Activated CD8-positive, alpha-beta T cell treated with anti-CD3 and anti-CD28 coated beads, Interleukin-2, amount 10 ng/mL, durations not matched to agents 7 days and 5 days (primary cell): Measurements from ENCODE around the gene SMCR8. TPM values are rescaled to one million over a fixed set of nuclear protein-coding genes. Genes with fewer than 3 reads are reported as not detected.

Source experiments
- ATAC-seq: fragments of 150-1000 bp; cut with Tn5 transposase; one replicate; pipeline ENCODE4 v1.10.0; 2021; ENCODE audit warnings: moderate library complexity
- CTCF ChIA-PET: fragments of 350-600 bp; sonication (Branson Sonifier 250); formaldehyde crosslinking; loops from one replicate; lab custom pipeline; 2021; ENCODE audit warnings: antibody characterized with exemption; lab: Charles Lee
- POLR2A ChIA-PET: fragments of 350-600 bp; sonication (Branson Sonifier 250); formaldehyde crosslinking; loops from one replicate; lab custom pipeline; 2021; ENCODE audit warnings: antibody characterized with exemption; lab: Charles Lee
- DNase-seq: peaks from one replicate; pipeline ENCODE4 v3.0.0-alpha.2; 2020
- H3K27ac Mint-ChIP-seq: one replicate; pipeline ENCODE4 v1.8.0; 2021; ENCODE audit warnings: mild to moderate bottlenecking, mixed read lengths
- H3K27me3 Mint-ChIP-seq: one replicate; pipeline ENCODE4 v1.8.0; 2021; ENCODE audit warnings: low read depth, mixed read lengths
- H3K36me3 Mint-ChIP-seq: one replicate; pipeline ENCODE4 v1.8.0; 2021; ENCODE audit warnings: low read depth, mixed read lengths
- H3K4me1 Mint-ChIP-seq: one replicate; pipeline ENCODE4 v1.8.0; 2021; ENCODE audit warnings: low read depth, mixed read lengths
- H3K4me3 Mint-ChIP-seq: one replicate; pipeline ENCODE4 v1.8.0; 2021; ENCODE audit warnings: mild to moderate bottlenecking, mixed read lengths
- H3K9me3 Mint-ChIP-seq: one replicate; pipeline ENCODE4 v1.8.0; 2022; ENCODE audit warnings: mixed read lengths; ENCODE audit not compliant: insufficient read depth
- total RNA-seq, 2 experiments: library from RNA; stranded (reverse); gene quantifications; one replicate each; pipeline ENCODE4 v1.2.3, GENCODE V29; 2021

SMCR8 gene
- total RNA-seq, 2 experiments from 2014 or later: 23.7 TPM

DNA sequence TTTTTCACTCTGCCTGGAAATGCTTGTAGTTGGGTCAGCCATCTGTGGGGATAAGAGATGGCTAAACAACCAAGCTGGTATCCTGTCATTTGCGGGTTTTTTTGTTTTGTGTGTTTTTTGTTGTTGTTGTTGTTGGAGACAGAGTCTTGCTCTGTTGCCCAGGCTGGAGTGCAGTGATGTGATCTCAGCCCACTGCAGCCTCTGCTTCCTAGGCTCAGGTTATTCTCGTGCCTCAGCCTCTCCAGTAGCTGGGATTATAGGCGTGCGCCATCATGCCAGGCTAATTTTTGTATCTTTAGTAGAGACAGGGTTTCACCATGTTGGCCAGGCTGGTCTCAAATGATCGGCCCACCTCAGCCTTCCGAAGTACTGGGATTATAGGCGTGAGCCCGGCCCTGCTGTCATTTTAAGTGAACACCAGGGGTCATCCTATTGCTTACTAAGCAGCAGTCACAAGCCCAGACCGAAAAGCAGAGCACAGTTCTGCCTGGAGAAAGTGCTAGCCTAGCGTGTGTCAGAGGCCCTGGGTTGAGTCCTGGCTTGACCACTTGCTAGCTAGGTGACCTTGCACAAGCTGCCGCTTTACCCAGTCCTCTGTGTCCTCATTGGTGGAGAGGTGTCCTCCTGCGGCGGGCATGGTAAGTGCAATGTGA is 4.6 kb downstream of the SMCR8 start:
- Mint-ChIP-seq H3K4me1 (peaks cover 52% of the 10 kb centered on the region), H3K9me3 (no peaks in the 10 kb centered on the region), H3K36me3 (peaks cover 53% of the 10 kb centered on the region), H3K27me3 (no peaks in the 10 kb centered on the region), H3K4me3 (peak overlapping the region; percentile 8), H3K27ac (peak overlapping the region; percentile 20)
- CTCF ChIA-PET: interaction anchor here (0.9 to 1.0 kb wide), 2 partner anchors 13 to 34 kb away, joined by 4 read pairs; no protein-coding TSS in a partner anchor
- POLR2A ChIA-PET: no interaction called here
- ATAC-seq: no peak
- DNase-seq: peak; percentile 41

DNA sequence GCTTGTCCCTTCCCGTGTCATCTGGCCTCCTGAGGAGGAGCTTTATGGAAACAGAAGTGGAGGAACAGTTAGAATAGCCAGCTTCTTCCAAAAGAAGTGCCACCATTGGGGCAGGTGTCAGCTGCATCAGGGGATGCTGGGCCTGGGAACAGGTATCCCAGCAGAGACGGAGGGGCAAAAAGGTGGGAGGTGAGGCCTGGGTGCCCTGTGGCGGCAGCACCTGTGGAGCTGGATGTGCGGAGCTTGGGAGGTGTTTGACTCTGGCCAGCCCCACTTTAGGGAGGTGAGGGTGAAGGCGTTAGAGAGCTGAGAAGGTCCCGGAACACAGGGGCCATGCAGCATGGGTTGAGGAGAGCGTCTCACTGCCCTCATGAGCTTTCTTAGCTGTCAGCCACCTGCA is 5.2 kb downstream of the SMCR8 start:
- ChIA-PET POLR2A (no interaction called here), CTCF (interaction anchor here (0.9 to 1.0 kb wide), 3 partner anchors 12 to 33 kb away, joined by 3 to 4 read pairs (median 4); no protein-coding TSS in a partner anchor)
- DNase-seq (no peak), ATAC-seq (no peak)
- no peaks in the 10 kb centered on the region for H3K27me3 Mint-ChIP-seq
- H3K27ac Mint-ChIP-seq: no peak overlapping the region
- H3K4me3 Mint-ChIP-seq: no peak overlapping the region
- no peaks in the 10 kb centered on the region for H3K9me3 Mint-ChIP-seq
- peaks cover 58% of the 10 kb centered on the region for H3K36me3 Mint-ChIP-seq
- peaks cover 52% of the 10 kb centered on the region for H3K4me1 Mint-ChIP-seq

DNA sequence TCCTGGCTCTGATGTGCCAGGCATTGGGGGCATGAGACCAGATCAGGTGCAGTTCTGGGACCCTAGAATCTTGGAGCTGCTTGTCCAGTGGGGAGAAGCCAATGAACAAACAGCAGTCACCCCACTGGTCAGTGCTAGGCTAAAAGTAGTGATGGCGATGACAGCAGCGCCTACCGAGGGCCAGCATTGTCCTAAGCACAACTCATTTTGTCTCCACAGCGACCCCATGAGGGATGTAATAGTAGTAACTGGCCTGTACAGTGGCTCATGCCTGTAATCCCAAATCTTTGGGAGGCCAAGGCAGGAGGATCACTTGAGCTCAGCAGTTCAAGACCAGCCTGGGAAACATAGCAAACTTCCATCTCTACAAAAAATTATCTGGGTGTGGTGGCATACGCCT is 6.2 kb downstream of the SMCR8 start:
- ATAC-seq (no peak), DNase-seq (no peak)
- no peak overlapping the region for H3K27ac Mint-ChIP-seq
- no peaks in the 10 kb centered on the region for H3K9me3 Mint-ChIP-seq
- ChIA-PET CTCF (interaction anchor here (0.9 kb wide), 1 partner anchor 15 kb away, joined by 3 read pairs; no protein-coding TSS in a partner anchor), POLR2A (no interaction called here)
- no peak overlapping the region for H3K4me3 Mint-ChIP-seq
- no peaks in the 10 kb centered on the region for H3K27me3 Mint-ChIP-seq
- peaks cover 44% of the 10 kb centered on the region for H3K4me1 Mint-ChIP-seq
- H3K36me3 Mint-ChIP-seq: peaks cover 55% of the 10 kb centered on the region

DNA sequence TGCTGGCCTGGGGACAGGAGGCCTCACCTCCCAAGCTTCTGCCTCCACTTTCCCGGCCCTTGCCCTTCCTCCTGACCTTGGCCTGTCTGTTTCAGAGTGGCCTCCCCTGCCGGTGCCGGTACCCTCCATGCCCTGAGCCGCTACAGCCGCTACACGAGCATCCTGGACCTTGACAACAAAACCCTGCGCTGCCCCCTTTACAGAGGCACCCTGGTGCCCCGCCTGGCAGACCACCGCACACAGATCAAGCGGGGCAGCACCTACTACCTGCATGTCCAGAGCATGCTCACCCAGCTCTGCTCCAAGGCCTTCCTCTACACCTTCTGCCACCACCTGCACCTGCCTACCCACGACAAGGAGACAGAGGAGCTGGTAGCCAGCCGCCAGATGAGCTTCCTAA is 7.4 kb downstream of the SMCR8 start:
- DNase-seq: no peak
- Mint-ChIP-seq H3K4me3 (no peak overlapping the region), H3K9me3 (no peaks in the 10 kb centered on the region), H3K4me1 (peaks cover 32% of the 10 kb centered on the region), H3K36me3 (peaks cover 50% of the 10 kb centered on the region), H3K27me3 (no peaks in the 10 kb centered on the region), H3K27ac (peak overlapping the region; percentile 6)
- ChIA-PET POLR2A (no interaction called here), CTCF (no interaction called here)
- ATAC-seq: no peak

DNA sequence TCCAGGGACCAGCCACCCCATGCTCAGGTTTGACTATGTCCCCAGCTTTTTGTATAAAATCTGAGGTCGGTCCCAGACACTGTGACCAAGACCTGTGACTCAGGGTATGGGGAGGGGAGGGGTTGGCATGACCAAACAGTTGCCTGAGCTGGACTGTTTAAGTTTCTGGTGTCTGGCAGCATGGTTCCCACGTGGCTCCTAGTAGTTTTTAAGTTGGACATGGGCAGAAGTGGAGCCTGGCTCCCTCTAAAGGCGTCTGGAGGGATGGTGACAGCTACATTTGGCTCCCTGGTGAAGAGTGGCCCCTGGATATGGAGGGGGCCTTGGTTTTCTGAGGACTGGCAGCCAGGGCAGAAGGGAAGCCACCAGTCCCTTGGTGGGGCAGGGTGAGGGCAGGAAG is 7.9 kb downstream of the SMCR8 start:
- Mint-ChIP-seq H3K36me3 (peaks cover 48% of the 10 kb centered on the region), H3K27ac (peak overlapping the region; percentile 39), H3K4me1 (peaks cover 27% of the 10 kb centered on the region), H3K27me3 (no peaks in the 10 kb centered on the region), H3K4me3 (no peak overlapping the region), H3K9me3 (no peaks in the 10 kb centered on the region)
- ATAC-seq (no peak), DNase-seq (no peak)
- ChIA-PET POLR2A (no interaction called here), CTCF (no interaction called here)

DNA sequence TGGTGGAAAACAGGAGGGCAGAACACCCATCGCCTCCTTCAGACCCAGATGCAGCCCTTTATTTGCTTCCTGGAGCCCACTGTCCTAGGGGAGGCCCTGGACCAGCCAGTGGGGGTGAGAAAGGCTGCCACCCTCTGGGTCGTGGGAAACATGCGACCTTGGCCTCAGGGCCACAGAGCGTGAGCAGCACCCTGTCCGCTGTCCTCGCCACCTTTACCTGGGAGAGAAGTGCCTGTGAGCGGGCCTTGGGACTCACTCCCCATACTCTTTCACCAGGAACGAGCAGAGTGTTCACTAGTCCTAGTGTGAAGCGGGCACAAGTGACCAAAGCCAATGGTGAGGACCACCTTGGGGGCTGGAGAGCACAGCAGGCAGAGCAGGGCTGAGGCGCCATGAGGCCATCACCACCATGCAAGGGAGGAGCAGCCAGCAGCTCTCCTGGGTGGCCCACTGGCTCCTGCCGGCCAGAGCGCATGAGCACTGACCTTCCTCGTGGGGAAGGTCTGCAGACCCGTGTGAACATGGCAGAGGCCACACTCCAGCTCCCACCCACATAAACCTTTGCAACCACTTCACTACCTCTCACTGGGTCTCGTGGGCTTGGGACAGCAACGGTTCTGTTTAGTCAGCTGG is 8.5 kb downstream of the SMCR8 start:
- ChIA-PET POLR2A (no interaction called here), CTCF (no interaction called here)

DNA sequence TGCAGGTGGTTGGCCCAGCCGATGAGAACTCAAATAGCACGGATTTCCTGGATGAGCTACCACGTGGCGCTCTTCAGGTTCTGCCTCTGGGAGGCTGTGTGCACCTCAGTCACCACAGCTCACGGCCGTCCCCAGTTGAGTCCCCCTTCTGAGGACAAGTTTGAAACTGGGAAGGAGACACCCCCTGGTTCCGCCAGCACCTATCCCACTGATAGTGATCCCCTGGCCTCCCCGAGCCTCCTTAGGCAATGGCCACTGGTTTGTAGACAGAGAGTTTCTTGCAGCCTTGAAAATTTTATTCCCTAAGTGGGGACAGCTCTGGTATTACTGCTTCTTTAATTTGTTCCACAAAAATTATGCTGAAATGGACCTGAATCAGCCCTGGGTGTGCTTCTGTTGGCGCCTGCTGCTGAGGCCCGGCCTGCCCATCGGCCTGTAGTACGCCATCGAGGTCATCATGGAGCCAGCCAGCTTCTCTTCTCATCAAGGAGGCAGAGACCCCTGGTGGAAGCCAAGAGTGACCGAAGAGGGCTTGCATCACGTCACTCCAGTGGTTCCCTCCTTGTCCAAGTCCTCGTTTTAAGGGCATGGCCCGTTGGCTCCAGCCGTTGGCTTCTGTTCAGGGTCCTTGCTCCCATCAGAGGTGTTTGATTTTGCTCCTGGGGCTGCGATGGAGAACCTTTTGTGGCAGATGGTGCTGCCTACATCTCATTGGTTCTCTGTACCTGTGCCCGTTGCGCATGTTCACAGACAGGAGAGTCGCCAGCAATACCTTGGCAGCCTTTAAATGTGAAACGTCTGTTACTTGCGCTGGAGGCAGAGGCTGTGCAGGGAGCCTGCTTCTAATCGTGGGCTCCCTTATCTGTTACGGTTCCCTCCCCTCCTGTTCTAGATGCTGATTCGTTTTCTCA is 9.3 kb downstream of the SMCR8 start:
- H3K27me3 Mint-ChIP-seq: no peaks in the 10 kb centered on the region
- peaks cover 15% of the 10 kb centered on the region for H3K4me1 Mint-ChIP-seq
- ATAC-seq (no peak), DNase-seq (no peak)
- H3K36me3 Mint-ChIP-seq: peaks cover 50% of the 10 kb centered on the region
- peak overlapping the region; percentile 3 for H3K27ac Mint-ChIP-seq
- H3K9me3 Mint-ChIP-seq: no peaks in the 10 kb centered on the region
- POLR2A ChIA-PET: no interaction called here
- CTCF ChIA-PET: no interaction called here
- H3K4me3 Mint-ChIP-seq: no peak overlapping the region

More for the DNA sequence above, 8.5 kb downstream of the SMCR8 start:
- H3K4me1 Mint-ChIP-seq: peaks cover 23% of the 10 kb centered on the region
- no peak for ATAC-seq
- no peaks in the 10 kb centered on the region for H3K9me3 Mint-ChIP-seq
- no peak overlapping the region for H3K4me3 Mint-ChIP-seq
- H3K27ac Mint-ChIP-seq: no peak overlapping the region
- DNase-seq: no peak
- H3K27me3 Mint-ChIP-seq: no peaks in the 10 kb centered on the region
- peaks cover 50% of the 10 kb centered on the region for H3K36me3 Mint-ChIP-seq

DNA sequence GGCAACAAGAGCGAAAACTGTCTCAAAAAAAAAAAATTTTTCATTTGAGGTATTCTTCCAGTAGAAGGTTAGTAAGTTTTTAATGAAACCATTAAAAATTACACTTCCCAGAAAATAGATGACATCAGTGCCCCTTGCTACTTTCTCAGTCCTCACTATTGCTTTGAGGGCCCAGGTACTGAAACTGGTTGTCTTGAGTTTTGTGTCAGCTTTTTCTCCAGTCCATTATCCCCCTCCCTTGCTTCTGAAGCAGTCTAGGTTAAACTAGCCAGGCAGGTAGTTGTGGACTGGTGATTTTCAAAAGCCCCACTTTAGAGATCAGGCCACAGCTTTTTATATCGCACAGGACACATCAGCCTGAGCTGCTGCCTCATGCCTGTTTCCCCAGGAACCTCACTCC is 10.9 kb downstream of the SMCR8 start:
- no peak for DNase-seq
- ChIA-PET CTCF (no interaction called here), POLR2A (no interaction called here)
- H3K36me3 Mint-ChIP-seq: peaks cover 53% of the 10 kb centered on the region
- H3K27ac Mint-ChIP-seq: no peak overlapping the region
- no peaks in the 10 kb centered on the region for H3K9me3 Mint-ChIP-seq
- no peak overlapping the region for H3K4me3 Mint-ChIP-seq
- no peaks in the 10 kb centered on the region for H3K27me3 Mint-ChIP-seq
- H3K4me1 Mint-ChIP-seq: peaks cover 3% of the 10 kb centered on the region
- ATAC-seq: no peak

DNA sequence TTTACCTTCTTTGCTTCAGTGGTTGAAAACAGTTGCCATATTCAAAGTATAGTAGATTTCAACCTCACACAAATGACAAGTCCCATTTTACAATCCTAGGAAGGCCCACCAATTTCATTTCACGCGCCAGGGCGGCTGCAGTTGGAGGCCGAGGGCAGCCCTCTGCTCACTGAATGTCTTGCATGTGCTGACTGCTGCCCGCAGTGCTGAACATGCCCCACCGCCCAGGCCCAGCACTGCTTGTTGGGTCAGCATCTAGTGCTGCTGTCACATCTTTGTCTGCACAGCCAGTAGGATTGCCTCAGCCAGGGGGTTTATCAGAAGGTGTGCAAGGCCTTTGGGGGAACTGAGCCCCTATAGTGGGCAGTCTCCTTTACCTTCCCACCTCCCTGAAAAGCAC is 11.5 kb downstream of the SMCR8 start:
- Mint-ChIP-seq H3K9me3 (no peaks in the 10 kb centered on the region), H3K4me3 (no peak overlapping the region), H3K36me3 (peaks cover 54% of the 10 kb centered on the region), H3K27me3 (no peaks in the 10 kb centered on the region), H3K4me1 (peaks cover 8% of the 10 kb centered on the region), H3K27ac (no peak overlapping the region)
- DNase-seq: no peak
- ChIA-PET POLR2A (no interaction called here), CTCF (no interaction called here)
- no peak for ATAC-seq

DNA sequence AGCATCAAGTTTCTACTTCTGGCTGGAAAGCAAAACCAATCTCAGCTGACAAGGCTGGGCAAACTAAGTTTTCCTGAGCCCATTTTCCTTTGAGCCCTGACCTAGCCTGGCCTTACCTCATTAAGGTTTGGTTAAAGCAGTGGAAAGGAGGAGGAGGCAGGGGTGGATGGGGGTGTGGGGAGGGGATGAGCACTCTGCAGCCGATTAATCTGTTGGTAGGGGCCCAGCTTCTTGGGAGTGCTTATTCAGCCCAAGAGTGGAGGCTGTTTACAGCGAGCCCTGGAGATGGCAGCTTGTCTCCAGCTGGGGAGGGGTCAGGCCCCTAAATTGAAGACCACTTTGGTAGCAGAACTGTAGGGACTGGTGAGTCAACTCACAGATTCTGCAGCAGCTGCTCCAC is 12.0 kb downstream of the SMCR8 start:
- CTCF ChIA-PET: no interaction called here
- no peak for DNase-seq
- Mint-ChIP-seq H3K36me3 (peaks cover 60% of the 10 kb centered on the region), H3K4me1 (peaks cover 13% of the 10 kb centered on the region), H3K4me3 (no peak overlapping the region), H3K27me3 (no peaks in the 10 kb centered on the region), H3K27ac (no peak overlapping the region), H3K9me3 (no peaks in the 10 kb centered on the region)
- POLR2A ChIA-PET: no interaction called here
- no peak for ATAC-seq

DNA sequence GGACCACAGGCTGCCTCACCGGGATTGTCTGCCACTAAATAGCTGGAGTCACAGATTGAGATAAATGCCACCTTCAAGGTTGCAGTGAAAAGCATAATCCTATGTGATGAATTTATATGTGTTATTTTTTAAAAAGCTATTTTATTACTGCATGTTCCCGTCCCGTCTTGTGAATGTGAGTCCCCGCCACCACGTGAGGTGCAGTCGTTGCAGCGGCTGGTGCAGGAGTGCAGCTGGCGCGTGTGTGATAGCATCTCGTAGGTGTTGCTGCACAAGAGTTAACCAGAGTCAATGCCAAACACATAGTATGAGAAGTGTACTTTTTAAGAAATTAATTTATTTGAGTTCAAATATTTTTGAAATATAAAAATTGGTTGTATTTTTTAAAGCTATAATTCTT is 12.5 kb downstream of the SMCR8 start:
- Mint-ChIP-seq H3K27me3 (no peaks in the 10 kb centered on the region), H3K4me1 (peaks cover 18% of the 10 kb centered on the region), H3K27ac (no peak overlapping the region), H3K4me3 (no peak overlapping the region), H3K36me3 (peaks cover 61% of the 10 kb centered on the region), H3K9me3 (no peaks in the 10 kb centered on the region)
- CTCF ChIA-PET: no interaction called here
- ATAC-seq (no peak), DNase-seq (no peak)
- POLR2A ChIA-PET: interaction anchor here (1.0 to 1.1 kb wide), 2 partner anchors 12 to 13 kb away, joined by 3 read pairs; partner anchors contain the start of gene TOP3A
